Hindlimb muscle (tissue), 1 donor: Measurements from ENCODE around the gene RHOB. TPM values are rescaled to one million over a fixed set of nuclear protein-coding genes. Genes with fewer than 3 reads are reported as not detected.

Experiments used
- DNase-seq: peaks from one replicate; pipeline ENCODE4 v3.0.0-alpha.2; 2013
- polyA plus RNA-seq: library from polyadenylated mRNA; unstranded; fragments of 120-200 nt; gene quantifications from one replicate; pipeline ENCODE4 v1.2.1, GENCODE V29; 2013; ENCODE audit not compliant: insufficient read length

The RHOB gene
- polyA plus RNA-seq, 1 donor, result 132 TPM

- DNase-seq, result no peak
These were observed 8.3 kb upstream of the RHOB start for GRCh38 chr2:20438334-20439192.

- no peak for DNase-seq
These were observed 7.7 kb upstream of the RHOB start for GRCh38 chr2:20439193-20439475.

- no peak for DNase-seq
These were observed 7.4 kb upstream of the RHOB start for GRCh38 chr2:20439503-20439902.

GRCh38 chr2:20440001-20440560, 6.8 kb upstream of the RHOB start:
- no peak for DNase-seq

GRCh38 chr2:20443276-20443920, 3.5 kb upstream of the RHOB start:
- peak; percentile 66 for DNase-seq

GRCh38 chr2:20444101-20444992, 2.5 kb upstream of the RHOB start:
- no peak for DNase-seq

- no peak for DNase-seq
These were observed 1.6 kb upstream of the RHOB start for GRCh38 chr2:20444993-20445910.

GRCh38 chr2:20446255-20446916, 488 bp upstream of the RHOB start:
- DNase-seq, result no peak

- DNase-seq, result peak; percentile 68
These were observed 767 bp downstream of the RHOB start for GRCh38 chr2:20447437-20448245.

GRCh38 chr2:20448246-20448976, 1.5 kb downstream of the RHOB start:
- DNase-seq, result no peak

- DNase-seq, result no peak
These were observed 2.1 kb downstream of the RHOB start for GRCh38 chr2:20448977-20449306.

GRCh38 chr2:20449501-20450200, 2.8 kb downstream of the RHOB start:
- no peak for DNase-seq

- peak; percentile 85 for DNase-seq
These were observed 3.5 kb downstream of the RHOB start for GRCh38 chr2:20450201-20450999.

GRCh38 chr2:20451000-20451290, 4.1 kb downstream of the RHOB start:
- DNase-seq, result no peak

GRCh38 chr2:20451341-20451740, 4.5 kb downstream of the RHOB start:
- peak; percentile 46 for DNase-seq

- DNase-seq, result no peak
These were observed 5.1 kb downstream of the RHOB start for GRCh38 chr2:20451761-20452499.

- no peak for DNase-seq
These were observed 5.7 kb downstream of the RHOB start for GRCh38 chr2:20452551-20452950.

GRCh38 chr2:20453087-20453486, 6.2 kb downstream of the RHOB start:
- DNase-seq, result no peak
